ENCODE data around the gene GLRX3.

GLRX3 gene

DNA sequence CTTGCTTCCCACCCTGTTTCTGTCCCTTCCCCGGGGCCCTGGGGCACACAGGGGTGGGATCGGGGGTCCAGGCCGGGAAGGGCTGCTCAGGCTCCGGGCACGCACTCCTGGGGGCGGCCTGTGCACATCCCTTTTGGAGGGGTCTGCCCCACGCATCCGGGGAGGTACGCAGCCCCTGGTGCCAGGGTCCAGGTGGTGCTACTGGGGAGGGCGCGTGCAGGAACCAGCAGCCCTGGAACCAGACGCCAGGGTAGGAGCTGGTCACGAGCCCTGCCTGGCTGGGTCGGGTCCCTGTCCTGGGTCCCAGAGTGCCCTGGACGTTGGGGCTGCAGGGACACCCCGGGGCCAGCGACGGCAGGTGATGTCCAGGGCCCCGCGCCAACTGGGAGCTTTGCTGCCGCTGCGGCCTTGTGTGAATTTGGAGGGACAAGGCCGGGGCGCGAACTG, 53.4 kb downstream of the GLRX3 start:
- H3K4me1 ChIP-seq (ENCODE audit: control insufficient read depth, insufficient read depth, low read length, unreplicated experiment): no peaks in the 10 kb centered on the region
- H3K79me2 ChIP-seq (ENCODE audit: control insufficient read depth, insufficient read depth, low read length, unreplicated experiment): no peaks in the 10 kb centered on the region
- H3K36me3 ChIP-seq (ENCODE audit: insufficient read depth, low read length): no peaks in the 10 kb centered on the region
- no peak overlapping the region for H3K4me3 ChIP-seq (ENCODE audit: low read depth, low read length)
- no peak overlapping the region for H3K27ac ChIP-seq (ENCODE audit: low read depth, low read length)
- H2AFZ ChIP-seq (ENCODE audit: low read length, unreplicated experiment): no peak overlapping the region
- no peaks in the 10 kb centered on the region for H3K27me3 ChIP-seq (ENCODE audit: insufficient read depth, low read length)

DNA sequence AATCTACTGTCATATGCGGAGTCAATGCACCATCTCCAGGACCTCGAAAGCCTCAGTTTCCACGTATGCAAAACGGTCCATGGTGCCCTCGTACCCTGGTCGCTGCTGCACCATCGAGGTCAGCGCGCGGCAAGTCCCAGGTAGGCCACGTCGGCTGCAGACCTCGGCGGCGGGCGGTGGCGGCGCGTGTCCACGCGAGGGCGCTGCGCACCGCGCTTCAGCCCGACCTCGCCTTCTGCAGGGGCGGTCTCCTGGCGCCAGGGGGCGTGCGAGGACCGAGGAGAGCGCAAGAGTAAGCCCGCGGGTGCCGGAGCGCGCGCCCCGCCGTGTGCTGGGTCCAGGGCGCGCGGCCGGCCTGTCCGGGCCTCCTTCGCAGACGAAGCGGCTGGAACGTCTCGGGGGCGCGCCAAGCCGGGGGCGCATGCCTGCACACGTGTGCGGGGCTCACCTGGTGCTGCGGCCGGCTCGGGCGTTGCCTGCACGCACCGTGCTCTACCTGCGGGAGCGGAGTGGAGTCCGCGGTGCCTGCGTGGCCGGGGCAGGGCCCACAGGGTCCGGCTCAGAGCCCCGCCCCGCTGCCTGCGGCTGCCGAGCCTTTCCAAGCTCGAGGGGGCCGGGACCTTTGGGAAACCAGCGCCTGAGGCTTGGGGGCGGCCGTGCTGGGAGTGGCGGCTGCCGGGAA, 54.0 kb downstream of the GLRX3 start:
- Histone ChIP-seq H3K27me3 (ENCODE audit: insufficient read depth, low read length) (no peaks in the 10 kb centered on the region), H3K36me3 (ENCODE audit: insufficient read depth, low read length) (no peaks in the 10 kb centered on the region), H3K4me1 (ENCODE audit: control insufficient read depth, insufficient read depth, low read length, unreplicated experiment) (no peaks in the 10 kb centered on the region), H3K79me2 (ENCODE audit: control insufficient read depth, insufficient read depth, low read length, unreplicated experiment) (no peaks in the 10 kb centered on the region), H3K4me3 (ENCODE audit: low read depth, low read length) (peak overlapping the region; percentile 78), H2AFZ (ENCODE audit: low read length, unreplicated experiment) (peak overlapping the region; percentile 40), H3K27ac (ENCODE audit: low read depth, low read length) (no peak overlapping the region)

DNA sequence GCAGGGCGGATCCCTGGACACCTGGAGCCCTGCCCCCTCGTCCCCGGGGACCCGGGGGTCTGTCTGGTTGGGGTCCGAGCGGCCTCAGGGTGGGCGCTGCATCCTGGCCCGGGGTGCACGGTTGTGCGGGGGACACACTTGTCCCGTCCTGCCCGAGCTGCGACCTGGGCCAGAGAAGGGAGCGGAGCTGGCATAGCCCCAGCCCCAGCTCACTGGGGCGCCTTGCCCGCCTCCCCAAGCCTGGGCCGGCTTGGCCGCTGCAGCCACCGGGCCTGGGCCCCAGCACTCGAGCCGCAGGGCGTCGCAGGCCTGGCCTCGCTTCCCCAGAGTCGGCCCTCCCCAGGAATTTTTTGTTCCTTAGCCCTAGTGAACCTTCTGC, 54.5 kb downstream of the GLRX3 start:
- no peak overlapping the region for H3K27ac ChIP-seq (ENCODE audit: low read depth, low read length)
- peak overlapping the region; percentile 78 for H3K4me3 ChIP-seq (ENCODE audit: low read depth, low read length)
- H3K79me2 ChIP-seq (ENCODE audit: control insufficient read depth, insufficient read depth, low read length, unreplicated experiment): no peaks in the 10 kb centered on the region
- H3K27me3 ChIP-seq (ENCODE audit: insufficient read depth, low read length): no peaks in the 10 kb centered on the region
- no peaks in the 10 kb centered on the region for H3K36me3 ChIP-seq (ENCODE audit: insufficient read depth, low read length)
- no peaks in the 10 kb centered on the region for H3K4me1 ChIP-seq (ENCODE audit: control insufficient read depth, insufficient read depth, low read length, unreplicated experiment)
- peak overlapping the region; percentile 40 for H2AFZ ChIP-seq (ENCODE audit: low read length, unreplicated experiment)

DNA sequence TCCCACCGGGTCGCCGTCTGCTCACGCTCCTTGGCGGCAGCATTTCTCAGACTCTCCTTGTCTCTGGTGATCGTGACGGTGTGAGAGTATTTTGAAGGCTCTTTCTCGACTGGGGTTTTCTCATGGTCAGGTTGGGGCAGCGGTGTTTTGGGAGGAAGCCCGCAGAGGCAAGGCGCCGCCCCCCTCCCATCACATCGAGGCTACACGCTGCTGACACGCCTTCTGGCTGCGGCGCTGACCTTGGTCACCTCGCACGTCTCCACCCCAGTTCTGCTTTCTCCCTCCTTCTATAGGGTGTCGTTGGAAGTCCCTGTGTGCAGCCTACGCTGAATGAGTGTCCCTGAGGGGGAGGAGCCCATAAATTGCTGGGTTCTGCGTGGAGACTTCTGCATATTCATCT, 55.2 kb downstream of the GLRX3 start:
- Histone ChIP-seq H2AFZ (ENCODE audit: low read length, unreplicated experiment) (no peak overlapping the region), H3K4me3 (ENCODE audit: low read depth, low read length) (no peak overlapping the region), H3K79me2 (ENCODE audit: control insufficient read depth, insufficient read depth, low read length, unreplicated experiment) (no peaks in the 10 kb centered on the region), H3K27ac (ENCODE audit: low read depth, low read length) (no peak overlapping the region), H3K4me1 (ENCODE audit: control insufficient read depth, insufficient read depth, low read length, unreplicated experiment) (no peaks in the 10 kb centered on the region), H3K27me3 (ENCODE audit: insufficient read depth, low read length) (no peaks in the 10 kb centered on the region), H3K36me3 (ENCODE audit: insufficient read depth, low read length) (no peaks in the 10 kb centered on the region)

DNA sequence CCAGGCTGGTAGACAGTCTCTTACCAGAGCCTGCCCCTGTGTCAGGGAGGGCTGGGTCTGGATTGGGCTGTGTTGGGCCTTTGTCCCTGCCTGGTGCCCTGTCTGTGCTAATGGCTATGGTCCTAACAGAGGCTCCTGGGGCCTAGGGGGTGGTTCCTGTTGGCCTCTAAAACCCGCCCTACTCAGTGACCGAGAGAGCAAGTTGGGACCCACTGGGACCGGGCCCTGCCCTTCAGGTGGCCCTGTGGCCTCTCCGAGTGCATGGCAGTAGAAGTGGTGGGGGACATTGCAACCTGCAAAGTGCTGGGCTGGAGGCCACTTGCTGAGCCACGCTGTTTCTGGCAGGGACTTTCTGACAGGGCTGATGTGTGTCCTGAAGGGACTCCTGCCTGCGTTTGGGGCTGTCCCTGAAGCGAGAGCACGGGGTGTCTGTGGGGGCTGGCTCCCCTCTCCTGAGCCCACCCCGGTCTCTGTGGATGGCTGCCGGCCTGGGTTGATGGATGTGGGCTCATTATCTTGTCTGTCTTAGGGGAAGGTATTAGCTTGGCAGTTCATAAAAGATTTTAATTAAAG, 56.2 kb downstream of the GLRX3 start:
- Histone ChIP-seq H3K4me3 (ENCODE audit: low read depth, low read length) (no peak overlapping the region), H3K27me3 (ENCODE audit: insufficient read depth, low read length) (no peaks in the 10 kb centered on the region), H3K4me1 (ENCODE audit: control insufficient read depth, insufficient read depth, low read length, unreplicated experiment) (no peaks in the 10 kb centered on the region), H3K79me2 (ENCODE audit: control insufficient read depth, insufficient read depth, low read length, unreplicated experiment) (no peaks in the 10 kb centered on the region), H3K27ac (ENCODE audit: low read depth, low read length) (no peak overlapping the region), H3K36me3 (ENCODE audit: insufficient read depth, low read length) (no peaks in the 10 kb centered on the region), H2AFZ (ENCODE audit: low read length, unreplicated experiment) (no peak overlapping the region)

DNA sequence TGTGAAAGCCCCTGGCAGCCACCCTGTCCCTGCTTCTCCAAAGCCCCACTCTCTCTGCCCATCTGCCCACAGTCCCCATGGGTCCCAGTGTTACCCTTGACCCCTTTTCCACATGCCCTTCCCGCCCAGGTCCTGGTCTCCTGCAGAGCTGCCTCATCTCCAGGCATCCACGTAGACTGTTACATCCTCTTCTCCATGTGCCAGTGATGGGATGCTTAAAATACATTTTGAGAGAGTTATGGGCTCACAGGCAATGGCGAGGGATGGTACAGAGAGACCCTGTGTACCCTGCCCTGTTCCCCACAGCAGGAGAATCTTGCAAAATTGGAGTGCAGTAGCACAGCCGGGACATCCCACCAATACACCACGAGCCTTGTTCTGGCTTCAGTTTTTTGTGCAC, 56.8 kb downstream of the GLRX3 start:
- Histone ChIP-seq H3K4me1 (ENCODE audit: control insufficient read depth, insufficient read depth, low read length, unreplicated experiment) (no peaks in the 10 kb centered on the region), H3K27me3 (ENCODE audit: insufficient read depth, low read length) (no peaks in the 10 kb centered on the region), H3K27ac (ENCODE audit: low read depth, low read length) (no peak overlapping the region), H3K4me3 (ENCODE audit: low read depth, low read length) (no peak overlapping the region), H2AFZ (ENCODE audit: low read length, unreplicated experiment) (no peak overlapping the region), H3K79me2 (ENCODE audit: control insufficient read depth, insufficient read depth, low read length, unreplicated experiment) (no peaks in the 10 kb centered on the region), H3K36me3 (ENCODE audit: insufficient read depth, low read length) (no peaks in the 10 kb centered on the region)

DNA sequence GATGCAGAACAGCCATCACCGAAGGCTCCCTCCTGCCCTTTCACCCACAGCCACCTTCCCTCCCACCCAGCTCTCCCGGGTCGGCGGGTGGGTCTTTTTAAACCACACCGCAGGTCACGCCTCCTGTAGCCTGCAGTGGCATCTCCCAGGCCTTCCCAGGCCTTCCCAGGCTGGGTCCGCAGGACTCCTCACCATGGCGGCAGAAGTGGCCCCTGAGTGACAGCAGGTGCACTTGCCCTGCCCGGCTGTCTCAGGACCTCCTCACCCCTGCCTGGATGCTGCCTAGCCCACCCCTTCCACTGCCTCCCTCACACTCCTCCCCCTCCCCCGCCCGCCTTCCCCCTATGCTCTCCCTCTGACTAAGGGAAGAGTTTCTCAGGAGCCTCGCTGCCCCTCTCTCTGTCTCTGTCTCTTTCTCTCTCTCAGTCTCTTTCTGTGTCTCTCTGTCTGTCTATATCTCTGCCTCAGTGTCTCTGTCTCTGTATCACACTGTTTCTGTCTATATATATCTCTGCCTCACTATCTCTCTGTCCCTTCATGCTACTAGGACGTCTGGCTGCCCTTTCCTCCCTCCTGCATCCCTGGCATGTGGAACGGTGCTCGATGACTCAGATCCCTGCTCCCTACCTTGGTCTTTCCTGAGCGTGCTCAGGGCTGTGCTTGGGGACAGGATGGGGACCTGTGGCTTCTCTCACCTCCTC, 57.5 kb downstream of the GLRX3 start:
- Histone ChIP-seq H2AFZ (ENCODE audit: low read length, unreplicated experiment) (no peak overlapping the region), H3K27ac (ENCODE audit: low read depth, low read length) (no peak overlapping the region), H3K27me3 (ENCODE audit: insufficient read depth, low read length) (no peaks in the 10 kb centered on the region), H3K4me3 (ENCODE audit: low read depth, low read length) (no peak overlapping the region), H3K4me1 (ENCODE audit: control insufficient read depth, insufficient read depth, low read length, unreplicated experiment) (no peaks in the 10 kb centered on the region), H3K36me3 (ENCODE audit: insufficient read depth, low read length) (no peaks in the 10 kb centered on the region), H3K79me2 (ENCODE audit: control insufficient read depth, insufficient read depth, low read length, unreplicated experiment) (no peaks in the 10 kb centered on the region)

DNA sequence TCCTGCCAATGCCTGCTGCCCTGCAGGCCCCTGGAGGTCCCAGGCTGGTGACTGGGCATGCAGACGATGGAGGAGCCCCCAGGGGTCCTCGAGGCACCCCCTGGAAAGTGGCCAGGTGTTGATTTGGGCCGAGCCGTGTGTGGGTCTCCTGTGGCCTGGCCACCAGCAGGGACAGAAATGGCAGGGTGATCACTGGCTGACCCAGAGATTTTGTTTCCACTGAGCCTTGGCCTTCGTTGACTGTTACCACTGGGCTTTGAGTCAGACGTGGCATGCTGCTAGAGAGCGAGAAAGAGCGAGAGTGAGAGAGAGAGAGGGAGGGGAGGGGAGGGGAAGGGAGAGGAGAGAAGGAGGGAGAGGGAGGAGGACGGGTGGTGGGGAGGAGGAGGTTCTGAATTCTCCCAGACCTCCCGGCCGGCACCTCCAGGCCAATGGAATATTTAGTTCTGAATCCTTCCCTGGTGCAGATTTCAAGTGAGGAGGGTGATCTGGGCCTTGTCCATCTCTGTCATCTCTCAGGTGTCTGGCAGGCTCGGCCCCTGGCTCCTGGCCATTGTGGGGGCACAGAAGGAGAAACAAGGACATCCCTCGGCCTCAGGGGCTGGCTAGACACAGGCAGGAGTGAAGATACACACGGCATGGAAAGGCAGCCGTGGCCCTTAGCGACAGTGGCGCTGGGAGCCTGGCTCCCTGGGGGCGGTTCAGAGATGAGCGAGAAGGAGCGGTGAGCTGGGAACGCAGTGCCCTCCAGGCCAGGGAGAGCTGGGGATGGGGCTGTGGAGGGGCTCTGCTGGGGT, 58.2 kb downstream of the GLRX3 start:
- H3K4me3 ChIP-seq (ENCODE audit: low read depth, low read length): no peak overlapping the region
- no peak overlapping the region for H2AFZ ChIP-seq (ENCODE audit: low read length, unreplicated experiment)
- no peaks in the 10 kb centered on the region for H3K79me2 ChIP-seq (ENCODE audit: control insufficient read depth, insufficient read depth, low read length, unreplicated experiment)
- H3K4me1 ChIP-seq (ENCODE audit: control insufficient read depth, insufficient read depth, low read length, unreplicated experiment): no peaks in the 10 kb centered on the region
- H3K36me3 ChIP-seq (ENCODE audit: insufficient read depth, low read length): no peaks in the 10 kb centered on the region
- H3K27me3 ChIP-seq (ENCODE audit: insufficient read depth, low read length): no peaks in the 10 kb centered on the region
- H3K27ac ChIP-seq (ENCODE audit: low read depth, low read length): no peak overlapping the region

DNA sequence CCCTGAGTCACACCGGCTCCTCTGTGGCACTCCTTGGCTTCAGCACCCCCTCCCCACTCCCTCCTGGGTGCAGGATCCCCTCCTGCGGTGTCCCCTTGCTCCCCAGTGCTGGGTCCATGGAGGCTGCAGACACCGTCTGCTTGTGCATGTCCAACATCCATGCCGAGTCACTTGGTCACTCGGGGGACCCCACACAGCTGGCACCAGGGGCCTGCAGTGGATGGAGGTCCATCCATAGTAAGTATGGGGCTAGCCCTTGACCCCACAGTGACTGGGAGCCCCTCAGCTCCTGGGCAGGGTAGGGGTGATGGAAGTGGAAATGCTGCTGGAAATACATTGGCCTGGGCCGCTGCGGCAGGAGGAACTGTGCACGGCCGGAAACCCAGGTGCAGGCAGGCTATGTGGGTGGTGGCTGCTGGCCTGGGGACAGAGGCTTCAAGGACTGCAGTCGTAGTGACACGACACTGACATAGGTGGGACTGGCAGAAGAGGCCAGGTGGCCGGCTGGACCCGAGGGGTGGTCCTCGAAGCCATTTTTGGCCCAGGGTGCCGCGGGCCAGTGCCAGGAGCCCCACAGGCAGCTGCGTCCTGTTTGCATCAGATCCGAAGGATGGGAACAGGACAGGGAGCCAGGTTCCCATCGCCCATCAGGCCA, 58.9 kb downstream of the GLRX3 start:
- Histone ChIP-seq H2AFZ (ENCODE audit: low read length, unreplicated experiment) (no peak overlapping the region), H3K4me3 (ENCODE audit: low read depth, low read length) (no peak overlapping the region), H3K27ac (ENCODE audit: low read depth, low read length) (no peak overlapping the region), H3K79me2 (ENCODE audit: control insufficient read depth, insufficient read depth, low read length, unreplicated experiment) (no peaks in the 10 kb centered on the region), H3K27me3 (ENCODE audit: insufficient read depth, low read length) (no peaks in the 10 kb centered on the region), H3K4me1 (ENCODE audit: control insufficient read depth, insufficient read depth, low read length, unreplicated experiment) (no peaks in the 10 kb centered on the region), H3K36me3 (ENCODE audit: insufficient read depth, low read length) (no peaks in the 10 kb centered on the region)

DNA sequence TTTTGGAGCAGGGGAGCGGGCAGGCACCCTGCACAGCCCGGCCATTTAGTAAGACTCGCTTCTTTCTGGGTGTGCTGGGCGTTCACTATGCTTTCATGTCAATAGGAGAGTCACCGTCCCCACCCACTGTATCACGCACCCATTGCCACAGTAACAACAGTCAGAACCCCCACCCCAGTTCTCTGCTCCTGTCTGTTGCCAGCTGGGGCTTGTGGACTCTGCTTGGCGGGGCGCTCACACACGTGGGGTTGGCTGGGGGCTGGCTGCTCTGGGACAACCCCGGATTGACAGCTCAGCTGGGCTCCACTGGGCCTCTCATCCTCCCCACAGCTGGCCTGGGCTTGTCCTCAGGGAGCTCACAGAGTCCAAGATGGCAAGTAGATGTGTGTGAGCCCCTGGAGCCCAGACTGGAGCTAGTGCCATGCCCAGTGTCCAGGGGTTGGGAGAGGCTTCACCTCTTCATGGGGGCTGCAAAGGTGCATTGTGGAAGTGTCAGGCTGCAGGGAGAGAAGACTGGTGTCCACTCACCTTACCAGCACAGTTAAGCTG, 59.6 kb downstream of the GLRX3 start:
- Histone ChIP-seq H3K36me3 (ENCODE audit: insufficient read depth, low read length) (no peaks in the 10 kb centered on the region), H3K4me1 (ENCODE audit: control insufficient read depth, insufficient read depth, low read length, unreplicated experiment) (no peaks in the 10 kb centered on the region), H3K27ac (ENCODE audit: low read depth, low read length) (no peak overlapping the region), H3K27me3 (ENCODE audit: insufficient read depth, low read length) (no peaks in the 10 kb centered on the region), H2AFZ (ENCODE audit: low read length, unreplicated experiment) (no peak overlapping the region), H3K79me2 (ENCODE audit: control insufficient read depth, insufficient read depth, low read length, unreplicated experiment) (no peaks in the 10 kb centered on the region), H3K4me3 (ENCODE audit: low read depth, low read length) (no peak overlapping the region)
